HepG2 (cell line): Measurements from ENCODE around the gene PTPRM. TPM values are rescaled to one million over a fixed set of nuclear protein-coding genes. Genes with fewer than 3 reads are reported as not detected.

Source experiments
- ATAC-seq: fragments of 200-7000 bp; cut with Tn5 transposase; 3 replicates; pipeline ENCODE4 v1.9.1; 2020; ENCODE audit warnings: mild to moderate bottlenecking, moderate library complexity
- BruUV-seq: library from RNA; stranded (reverse); fragments of 400-500 nt; replicated peaks from 2 replicates; lab custom pipeline; 2021; lab: Mats Ljungman, UMichigan
- CTCF ChIA-PET: fragments of 300-600 bp; formaldehyde crosslinking; extraction: SDS; loops from one replicate; lab custom pipeline; 2021; ENCODE audit warnings: low total read pairs, inconsistent platforms, low intra/inter-chr PET ratio; lab: Yijun Ruan, JAX
- POLR2A ChIA-PET: fragments of 350-600 bp; sonication (Branson Sonifier 250); formaldehyde crosslinking; loops from one replicate; lab custom pipeline; 2020; ENCODE audit warnings: antibody characterized with exemption, inconsistent platforms; lab: Yijun Ruan, JAX
- DNase-seq: peaks from one replicate; pipeline ENCODE4 v3.0.0-alpha.2; 2015; ENCODE audit warnings: low spot score
- FAIRE-seq: peaks from 3 replicates; lab custom pipeline; 2011; peaks lifted over from hg19 to GRCh38; lab: Jason Lieb, UNC
- H2AFZ ChIP-seq: one replicate; pipeline ENCODE4 v1.6.1; 2011; ENCODE audit warnings: low read length, inconsistent platforms
- H3K27ac ChIP-seq: fragments of 300-600 bp; 3 replicates; pipeline ENCODE4 v1.8.0; 2011; ENCODE audit warnings: mixed run types, mild to moderate bottlenecking, mixed read lengths, low read length, inconsistent platforms; ENCODE audit not compliant: insufficient read depth; ENCODE audit errors: extremely low read length
- H3K27me3 ChIP-seq, 2 experiments: fragments of 200-600 bp in 1 of 2; 2 replicates in 1 of 2; 3 replicates in 1 of 2; pipeline versions ENCODE4 v1.6.0 to v1.8.0; 2011; ENCODE audit warnings: low read length in 2 of 2, mild to moderate bottlenecking in 2 of 2, moderate library complexity in 2 of 2, inconsistent platforms in 1 of 2; ENCODE audit not compliant: insufficient read depth in 2 of 2, control insufficient read depth in 1 of 2
- H3K36me3 ChIP-seq, 2 experiments: fragments of 200-600 bp in 1 of 2; replicated peaks in 1 of 2; 2 replicates in 1 of 2; 3 replicates in 1 of 2; pipeline versions ENCODE4 v1.5.1 to v1.8.0; 2011; ENCODE audit warnings: low read length in 2 of 2, inconsistent platforms in 1 of 2; ENCODE audit not compliant: insufficient read depth in 2 of 2, control insufficient read depth in 1 of 2
- H3K4me1 ChIP-seq: 2 replicates; pipeline ENCODE4 v1.5.1; 2012; ENCODE audit warnings: low read length, inconsistent platforms; ENCODE audit not compliant: insufficient read depth
- H3K4me2 ChIP-seq: 2 replicates; pipeline ENCODE4 v1.6.0; 2011; ENCODE audit warnings: low read depth, low read length, inconsistent platforms
- H3K4me3 ChIP-seq, 3 experiments: fragments of 200-600 bp in 1 of 3; sonication (generic), shearing (Covaris generic) in 1 of 3; replicated peaks in 1 of 3; 2 replicates each; pipeline ENCODE4 v1.5.1; 2011 to 2016; ENCODE audit warnings: low read length in 3 of 3, inconsistent platforms in 2 of 3, low read depth in 2 of 3, mild to moderate bottlenecking in 2 of 3, control low read depth in 1 of 3, mixed read lengths in 1 of 3; ENCODE audit not compliant: insufficient read depth in 1 of 3
- H3K79me2 ChIP-seq: one replicate; pipeline ENCODE4 v1.6.1; 2011; ENCODE audit warnings: low read length, inconsistent platforms; ENCODE audit not compliant: insufficient read depth
- H3K9ac ChIP-seq: 2 replicates; pipeline ENCODE4 v1.6.0; 2011; ENCODE audit warnings: mild to moderate bottlenecking, low read depth, low read length, inconsistent platforms; ENCODE audit not compliant: insufficient read depth
- H3K9me3 ChIP-seq: 2 replicates; pipeline ENCODE4 v1.5.1; 2012; ENCODE audit warnings: mild to moderate bottlenecking, low read length
- H4K20me1 ChIP-seq: 2 replicates; pipeline ENCODE4 v1.6.0; 2011; ENCODE audit warnings: inconsistent platforms, mild to moderate bottlenecking, low read length, moderate library complexity; ENCODE audit not compliant: insufficient read depth
- ATF5 ChIP-seq: sonication (generic); formaldehyde crosslinking; IDR thresholded peaks from 2 replicates; pipeline ENCODE4 v1.4.0; 2020; ENCODE audit warnings: mild to moderate bottlenecking, low read depth, missing genetic modification reagents
- CAMTA2 ChIP-seq: sonication (generic); formaldehyde crosslinking; IDR thresholded peaks from 2 replicates; pipeline ENCODE4 v1.4.0; 2020; ENCODE audit warnings: mild to moderate bottlenecking, missing genetic modification reagents, borderline replicate concordance
- CREB1 ChIP-seq, 2 experiments: fragments of 450-650 bp in 1 of 2; IDR thresholded peaks; 2 replicates each; pipeline ENCODE4 v1.6.1; 2016 to 2017; ENCODE audit warnings: control low read depth in 1 of 2, mild to moderate bottlenecking in 1 of 2, missing compliant biosample characterization in 1 of 2, missing genetic modification characterization in 1 of 2
- GMEB2 ChIP-seq: IDR thresholded peaks from 2 replicates; pipeline ENCODE4 v1.6.1; 2016; ENCODE audit warnings: missing biosample characterization, missing genetic modification reagents, low read depth
- MAX ChIP-seq: IDR thresholded peaks from 2 replicates; pipeline ENCODE4 v1.6.1; 2012; ENCODE audit warnings: inconsistent platforms
- SNRNP70 ChIP-seq: fragments of 200-400 bp; formaldehyde crosslinking; IDR thresholded peaks from 2 replicates; pipeline ENCODE4 v1.6.1; 2017; ENCODE audit warnings: mild to moderate bottlenecking, low read depth, low read length, moderate library complexity
- TRIM24 ChIP-seq: sonication (generic); formaldehyde crosslinking; IDR thresholded peaks from 2 replicates; pipeline ENCODE4 v1.8.0; 2022; ENCODE audit warnings: mild to moderate bottlenecking, missing genetic modification reagents
- ZNF30 ChIP-seq: sonication (generic); formaldehyde crosslinking; IDR thresholded peaks from 2 replicates; pipeline ENCODE4 v1.5.0; 2020; ENCODE audit warnings: mild to moderate bottlenecking, missing genetic modification reagents
- ZNF318 ChIP-seq: sonication (generic); formaldehyde crosslinking; IDR thresholded peaks from 2 replicates; pipeline ENCODE4 v1.4.0; 2020; ENCODE audit warnings: mild to moderate bottlenecking, missing genetic modification reagents
- WGBS: methylation state at CpG from one replicate; pipeline ENCODE4 v1.1.6; 2017; ENCODE audit warnings: low lambda C conversion rate; 5-methylcytosine and 5-hydroxymethylcytosine counted together
- in situ Hi-C: cut with HindIII; loops from 2 replicates; pipeline ENCODE4 v1.10.0; 2017; ENCODE audit warnings: low pct_unique_long_range_greater_than_20kb; ENCODE audit not compliant: extremely low pct_ligation_motif_present
- intact Hi-C: fragments of 100-400 bp; cut with micrococcal nuclease; formaldehyde crosslinking; loops from one replicate; pipeline ENCODE4 v1.10.0; 2022; ENCODE audit not compliant: unreplicated experiment
- polyA plus RNA-seq, 8 experiments: library from polyadenylated mRNA; depleted of rRNA in 3 of 8; stranded (reverse) in 7 of 8; unstranded in 1 of 8; fragments of >200 nt; fragmentation: Illumina TruSeq in 4 of 8; extraction: Trizol in 4 of 8; gene quantifications; 2 replicates each; pipeline versions ENCODE4 v1.2.1 to v1.2.3, GENCODE V29; 2011 to 2016; ENCODE audit warnings: low read depth in 4 of 8, missing spikeins in 1 of 8, mixed read lengths in 1 of 8; ENCODE audit not compliant: insufficient read depth in 1 of 8
- total RNA-seq, 5 experiments: library from RNA; depleted of rRNA; stranded (reverse); fragments of >200 nt; fragmentation: Illumina TruSeq; extraction: Trizol; gene quantifications; 2 replicates each; pipeline ENCODE4 v1.2.3, GENCODE V29; 2016; ENCODE audit warnings: low read depth in 1 of 5

The PTPRM gene
- total and polyA plus RNA-seq, 2 of the 13 experiments (the other 11 are each of a cell fraction or from before 2014, with no cell fraction given), result 12.6 to 108 TPM

GRCh38 chr18:8381821-8382459 is 814.8 kb downstream of the PTPRM start (continued):
- TF ChIP-seq ZNF318 (CRISPR knock-in tag) (no peak), CAMTA2 (CRISPR knock-in tag) (no peak)

- Histone ChIP-seq H4K20me1 (no peaks in the 10 kb centered on the region), H3K9ac (no peak overlapping the region), H3K79me2 (no peaks in the 10 kb centered on the region), H3K4me2 (no peak overlapping the region), H3K36me3 (peaks cover 3 to 36% of the 10 kb centered on the region in 2 experiments; a peak in 4 of 5 replicates), H3K4me1 (no peaks in the 10 kb centered on the region), H3K27ac (no peak overlapping the region), H2AFZ (no peak overlapping the region), H3K9me3 (no peaks in the 10 kb centered on the region), H3K27me3 (no peaks in the 10 kb centered on the region), H3K4me3 (no peak overlapping the region)
- BruUV-seq, result no TSS peak
- ATAC-seq, result no peak
- CTCF ChIA-PET, result no interaction called here
- FAIRE-seq, result no peak
- in situ Hi-C loops (loop anchor here (25.0 kb wide), 1 partner anchor 1123 kb away; no protein-coding TSS in a partner anchor), intact Hi-C loops (loop anchor here (10.0 kb wide), 1 partner anchor 211 kb away; no protein-coding TSS in a partner anchor)
- DNase-seq, result no peak
- POLR2A ChIA-PET, result no interaction called here
- WGBS, result 90% methylated on average over 4 of the region's 4 CpGs
- TF ChIP-seq SNRNP70 (no peak), ZNF30 (no peak), TRIM24 (CRISPR knock-in tag) (no peak), ATF5 (CRISPR knock-in tag) (no peak), GMEB2 (CRISPR knock-in tag) (no peak), CREB1 (IDR thresholded peaks at IDR 0.05) (no peak), CREB1 (CRISPR knock-in tag; IDR thresholded peaks at IDR 0.05) (no peak), MAX (no peak)
These were observed 818.3 kb downstream of the PTPRM start for GRCh38 chr18:8385400-8385799.
